ENCODE measurements around the gene SHMT1.

The SHMT1 gene

DNA sequence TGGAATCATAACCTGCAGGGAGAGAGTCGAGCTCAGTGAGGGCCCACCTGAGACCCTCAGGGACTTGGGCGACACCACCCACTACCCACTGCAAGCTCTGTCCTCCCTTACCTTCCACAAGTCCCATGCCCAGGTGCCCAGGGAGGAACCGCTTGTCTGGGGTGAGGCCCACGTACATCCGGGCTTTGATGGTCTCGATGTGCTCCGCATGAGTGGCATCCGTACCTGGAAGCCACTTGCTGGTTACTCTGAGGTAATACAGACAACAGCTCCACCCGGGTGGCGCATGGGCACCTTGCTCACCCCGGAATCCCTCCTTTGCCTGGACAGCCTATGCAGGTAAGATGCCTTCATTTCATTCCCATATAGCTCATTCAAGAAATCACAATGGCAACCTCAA is 78.1 kb downstream of the SHMT1 start:
- no peak for DNase-seq (ENCODE audit: low read depth in 2 of 2)

DNA sequence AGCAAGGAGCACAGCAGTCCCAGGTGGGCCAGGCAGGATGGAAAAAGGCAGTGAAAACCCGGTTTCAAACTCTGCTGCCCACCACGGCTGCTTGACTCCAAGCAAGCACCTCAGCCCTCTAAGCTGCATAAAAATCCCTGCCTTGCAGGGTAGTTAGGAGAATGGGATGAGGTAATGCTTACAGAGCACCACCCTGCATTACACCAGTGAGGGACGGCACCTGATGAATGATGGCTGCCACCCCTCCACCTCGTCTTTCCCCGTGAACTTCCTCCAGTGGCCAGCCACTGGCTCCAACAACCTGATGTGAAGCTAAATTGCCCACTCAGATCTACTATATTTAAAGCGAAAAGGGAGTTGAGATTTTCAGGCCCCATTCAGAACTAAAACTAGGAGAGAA is 81.6 kb downstream of the SHMT1 start:
- DNase-seq (ENCODE audit: low read depth in 2 of 2) = no peak

DNA sequence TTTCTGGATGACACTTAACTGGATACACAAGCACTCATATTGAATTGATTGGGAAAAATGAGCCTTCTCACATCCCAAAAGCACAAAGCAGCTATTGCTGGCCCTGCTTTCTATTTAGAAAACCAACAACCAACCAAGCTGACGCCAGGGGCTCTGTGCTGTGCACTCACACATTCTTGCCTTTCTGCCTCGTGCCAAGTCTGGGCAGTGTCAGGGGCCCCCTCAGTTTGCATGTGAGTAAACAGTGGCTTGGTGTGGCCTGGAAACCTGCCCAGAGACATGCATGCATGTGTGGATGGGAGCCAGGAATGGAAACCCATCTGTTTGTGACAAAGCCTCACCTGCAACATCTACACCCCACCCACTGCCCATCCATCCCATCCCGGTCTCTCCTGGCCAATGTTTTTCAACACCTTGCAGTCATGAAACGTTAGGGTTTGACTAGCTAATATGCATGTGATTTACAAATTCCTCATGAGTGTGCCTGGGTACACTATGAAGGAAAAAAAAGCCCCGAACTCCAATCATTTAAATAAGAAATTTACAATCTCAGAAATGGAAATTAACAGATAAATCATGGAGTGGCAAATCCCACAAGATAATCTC is 82.5 kb downstream of the SHMT1 start:
- DNase-seq (ENCODE audit: low read depth in 2 of 2) = no peak

DNA sequence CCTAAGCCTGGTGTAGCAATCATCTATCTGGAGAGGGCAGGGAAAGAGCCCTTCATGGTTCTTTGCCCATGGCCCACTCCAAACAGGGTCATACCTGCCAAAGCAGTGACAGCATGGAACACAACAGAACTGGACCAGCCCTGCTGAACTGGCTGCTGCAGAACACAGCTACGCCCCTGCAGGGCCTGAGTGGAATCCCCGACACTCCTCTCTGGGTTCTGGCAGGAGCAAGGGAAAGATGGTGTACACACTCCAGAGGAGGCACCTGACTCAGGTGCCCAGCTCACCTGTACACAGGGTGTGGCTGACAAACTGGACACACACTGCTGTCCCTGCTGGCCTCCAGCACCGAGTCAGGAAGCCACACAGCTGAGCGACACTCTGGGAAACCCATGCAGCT is 83.1 kb downstream of the SHMT1 start:
- DNase-seq (ENCODE audit: low read depth in 2 of 2) = no peak

DNA sequence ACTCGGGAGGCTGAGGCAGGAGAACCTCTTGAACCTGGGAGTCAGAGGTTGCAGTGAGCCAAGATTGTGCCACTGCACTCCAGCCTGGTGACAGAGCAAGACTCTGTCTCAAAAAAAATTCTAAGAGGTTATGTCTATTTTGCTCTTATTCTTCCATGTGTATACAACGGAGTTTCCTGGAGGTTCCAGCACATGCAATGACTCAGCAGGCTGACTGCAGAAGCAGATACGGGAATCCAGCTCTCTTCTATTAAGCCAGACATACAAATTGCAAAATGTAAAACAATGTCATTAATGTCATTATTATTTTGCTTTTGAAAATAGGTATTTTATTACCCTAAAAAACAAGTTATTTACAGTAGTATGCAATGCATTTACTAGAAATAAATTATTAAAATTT is 84.5 kb downstream of the SHMT1 start:
- DNase-seq (ENCODE audit: low read depth in 2 of 2) = no peak

Measured in stimulated activated CD8-positive, alpha-beta memory T cell treated with anti-CD3 and anti-CD28 coated beads, Interleukin-7, amount 100 ng/mL, for 1 hour (primary cell).